Stimulated activated CD8-positive, alpha-beta memory T cell treated with anti-CD3 and anti-CD28 coated beads, Interleukin-12 subunit alpha, Interleukin-12 subunit beta, amount 100 ng/mL, for 24 hours (primary cell): ENCODE data around the gene MIS18BP1.
"Not testable (repeated sequence)": the region's sequence is repeated elsewhere in the genome, so short reads cannot be mapped to it uniquely, and the experiment has no call there.

ENCODE experiments used
- DNase-seq: peaks from one replicate; pipeline ENCODE4 v3.0.0-alpha.2; 2020; ENCODE audit errors: extremely low read depth

MIS18BP1 gene

DNA sequence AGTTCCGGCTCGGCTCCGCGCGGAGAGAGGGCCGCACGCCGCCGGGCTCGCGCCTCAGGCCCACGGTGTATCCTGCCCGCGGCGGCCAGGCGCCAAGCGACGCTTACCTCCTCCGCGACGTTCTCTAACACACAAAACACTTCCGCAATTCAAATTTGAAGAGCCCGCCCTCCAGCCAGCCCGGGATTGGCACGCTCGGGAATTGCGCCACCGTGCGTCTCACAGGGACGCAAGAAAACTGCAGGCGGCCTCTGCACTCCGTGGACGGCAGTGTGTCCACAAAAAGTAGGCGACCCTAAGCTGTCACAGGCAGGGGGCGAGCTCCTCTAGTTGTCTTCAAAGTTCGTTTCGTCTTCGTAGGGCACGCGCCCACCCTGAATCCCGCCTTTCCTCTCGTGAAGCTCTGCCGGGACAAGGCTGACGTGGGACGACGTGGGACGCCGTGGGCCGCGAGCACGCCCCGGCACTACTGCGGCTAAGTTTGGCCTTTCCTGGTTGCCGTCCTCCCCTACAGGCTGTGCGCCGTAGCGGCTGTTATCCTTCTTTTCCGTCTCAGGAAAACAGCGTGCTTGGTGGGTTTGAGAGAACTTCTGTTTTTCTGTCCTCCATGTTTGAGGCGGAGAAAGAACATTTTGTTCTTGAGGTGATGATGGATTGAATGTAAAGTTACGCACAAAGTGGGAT, at the start of gene MIS18BP1:
Gene MIS18BP1 (minus strand): TSS at position 133 of the 684 bp plus-strand sequence. CDS start 5,916 bp downstream, outside the sequence.
- peak; percentile 85 for DNase-seq

DNA sequence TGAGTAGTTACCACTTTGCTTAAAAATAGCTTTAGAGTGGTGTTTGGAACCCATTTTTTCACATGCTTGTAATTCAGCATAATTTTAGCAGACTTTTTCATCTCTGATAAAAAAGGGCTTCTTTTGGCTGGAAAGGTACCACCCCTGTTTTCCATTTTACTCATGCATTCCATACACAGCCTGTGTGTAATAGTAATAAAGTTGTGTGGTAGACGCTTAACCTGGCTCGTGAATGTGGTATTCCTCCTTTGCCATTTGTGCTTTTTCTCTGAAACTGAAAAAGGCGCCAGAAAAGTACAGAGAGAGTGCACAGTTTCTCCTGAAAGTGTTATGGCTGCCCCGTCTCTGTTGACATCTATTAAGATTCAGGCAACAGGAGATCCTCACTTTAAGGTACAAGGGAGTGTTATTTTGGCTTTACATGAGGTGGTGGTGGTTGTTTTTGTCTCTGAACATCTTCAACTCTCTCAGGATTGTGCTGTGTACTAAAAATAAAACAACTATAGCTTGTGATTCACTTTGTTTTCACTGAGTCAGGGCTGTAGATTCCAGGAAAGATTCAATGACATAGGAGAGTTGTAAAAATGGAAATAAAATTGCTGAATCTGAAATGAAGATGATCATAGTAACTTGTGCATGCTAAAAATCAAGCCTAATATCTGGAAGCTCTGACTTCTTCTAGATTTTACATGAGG, 45.6 kb upstream of the MIS18BP1 start:
- no peak for DNase-seq

DNA sequence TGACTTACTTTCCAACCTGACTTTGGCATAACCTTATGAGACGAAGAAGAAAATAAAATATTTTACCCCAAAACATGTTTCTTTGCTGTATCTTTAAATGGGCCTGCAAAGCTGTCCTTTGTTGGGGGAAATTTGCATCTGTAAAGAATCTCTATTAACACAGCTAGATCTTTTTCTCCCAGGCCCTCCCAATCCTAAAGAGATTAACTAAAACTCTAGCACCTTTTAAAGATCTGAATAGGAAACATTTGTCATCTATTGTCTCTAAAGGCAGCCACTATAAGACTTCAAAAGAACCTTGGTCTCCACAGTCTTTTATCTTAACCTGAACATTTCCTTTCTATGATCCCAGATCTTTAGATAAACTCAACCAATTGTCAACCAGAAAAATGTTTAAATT, 41.8 kb upstream of the MIS18BP1 start:
- not testable (repeated sequence) for DNase-seq

DNA sequence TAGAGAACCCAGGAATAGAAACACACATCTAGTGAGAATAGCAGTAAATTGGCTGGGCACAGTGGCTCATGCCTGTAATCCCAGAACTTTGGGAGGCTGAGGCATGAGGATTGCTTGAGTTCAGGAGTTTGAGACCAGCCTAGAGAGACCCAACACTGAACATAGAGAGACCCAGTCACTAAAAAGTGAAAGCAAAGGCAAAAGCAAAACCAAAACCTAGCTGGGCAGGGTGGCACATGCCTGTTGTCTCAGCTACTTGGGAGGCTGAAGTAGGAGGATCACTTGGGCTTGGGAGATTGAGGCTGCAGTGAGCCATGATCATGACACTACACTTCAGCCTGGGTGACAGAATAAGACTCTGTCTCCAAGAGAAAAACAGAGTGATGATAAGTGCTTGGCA, 37.5 kb upstream of the MIS18BP1 start:
- no peak for DNase-seq

DNA sequence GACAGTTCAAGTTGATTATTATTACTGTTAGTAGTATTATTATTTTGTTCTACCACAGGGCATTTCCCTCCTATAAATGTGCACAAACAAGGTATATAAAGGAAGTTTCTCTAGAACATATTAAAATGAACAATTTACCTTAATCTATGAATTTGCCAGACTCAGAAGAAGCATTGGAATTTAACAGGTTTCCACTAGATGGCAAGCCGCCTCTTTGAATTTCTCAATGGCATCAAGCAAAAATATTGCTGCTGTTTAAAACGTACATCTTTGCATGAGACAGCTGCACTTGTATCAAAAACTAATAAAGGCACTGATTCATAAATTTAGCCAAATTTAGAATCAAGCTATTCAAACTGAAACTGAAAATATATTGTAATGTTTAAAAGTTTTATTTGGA, 34.6 kb upstream of the MIS18BP1 start:
- no peak for DNase-seq

DNA sequence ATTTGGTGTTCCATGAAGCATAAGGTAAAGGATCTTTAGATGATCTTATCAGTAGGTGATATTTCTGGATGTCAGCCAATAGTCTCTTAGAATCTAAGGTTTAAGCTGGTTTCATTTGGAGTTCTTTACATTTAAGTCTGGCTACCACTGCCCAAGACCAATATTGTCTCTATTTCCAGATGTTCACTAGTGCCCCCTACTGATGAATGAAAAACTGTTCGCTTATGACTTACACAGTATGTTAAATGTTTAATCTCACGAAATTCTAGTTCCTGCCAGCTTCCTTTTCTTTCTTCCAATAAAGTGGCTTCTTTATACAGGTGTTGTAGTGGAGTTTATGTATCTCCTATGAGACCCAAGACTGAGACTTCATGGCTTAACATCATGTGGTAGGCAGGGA, 31.8 kb upstream of the MIS18BP1 start:
- no peak for DNase-seq

DNA sequence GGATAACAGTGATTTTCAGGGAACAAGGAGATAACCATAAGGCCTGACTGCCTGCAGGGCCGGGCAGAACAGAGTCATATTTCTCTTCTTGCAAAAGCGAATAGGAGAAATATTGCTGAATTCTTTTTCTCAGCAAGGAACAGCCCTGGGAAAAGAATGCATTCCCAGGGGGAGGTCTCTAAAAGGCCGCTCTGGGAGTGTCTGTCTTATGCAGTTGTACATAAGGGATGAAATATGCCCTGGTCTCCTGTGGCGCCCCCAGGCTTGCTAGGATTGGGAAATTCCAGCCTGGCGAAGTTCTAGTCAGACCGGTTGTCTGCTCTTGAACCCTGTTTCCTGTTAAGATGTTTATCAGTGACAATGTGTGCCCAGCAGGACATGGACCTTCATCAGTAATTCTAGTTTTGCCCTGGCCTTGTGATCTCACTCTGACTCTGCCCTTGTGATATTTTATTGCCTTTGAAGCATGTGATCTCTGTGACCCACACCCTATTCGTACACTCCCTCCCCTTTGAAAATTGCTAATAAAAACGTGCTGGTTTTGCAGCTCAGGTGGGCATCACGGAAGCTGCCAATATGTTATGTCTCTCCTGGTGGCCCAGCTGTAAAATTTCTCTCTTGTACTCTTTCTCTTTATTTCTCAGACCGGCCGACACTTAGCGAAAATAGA, 28.9 kb upstream of the MIS18BP1 start:
- not testable (repeated sequence) for DNase-seq

DNA sequence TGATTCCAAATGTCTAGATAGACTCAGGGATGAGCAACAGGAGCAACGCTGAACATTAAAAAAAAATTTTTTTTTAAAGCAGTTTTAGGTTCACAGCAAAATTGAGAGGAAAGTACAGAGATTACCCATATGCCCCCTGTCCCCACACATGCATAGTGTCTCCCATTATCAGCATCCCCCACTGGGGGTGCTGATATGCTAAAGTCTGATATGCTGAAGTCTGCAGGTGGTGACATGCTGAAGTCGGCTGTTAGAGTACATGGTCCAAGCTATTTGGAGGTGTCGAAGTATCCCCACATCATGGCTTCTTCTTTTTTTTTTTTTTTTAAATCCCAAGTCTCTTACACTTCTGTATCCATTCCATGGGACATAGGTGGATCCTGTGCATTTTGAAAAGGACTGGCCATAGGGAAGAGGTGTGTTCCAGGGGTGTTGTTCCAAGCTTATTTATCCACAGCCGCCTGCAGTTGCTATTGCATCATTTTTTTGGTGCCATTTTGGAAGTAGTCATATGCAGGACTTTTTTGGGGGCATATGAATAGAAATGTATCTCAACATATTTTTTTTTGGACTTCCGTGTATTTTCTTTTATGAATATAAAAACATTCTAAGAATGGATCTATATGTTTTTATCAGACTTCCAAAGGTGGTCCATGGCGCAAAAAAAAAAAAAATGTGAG, 19.0 kb upstream of the MIS18BP1 start:
- no peak for DNase-seq

DNA sequence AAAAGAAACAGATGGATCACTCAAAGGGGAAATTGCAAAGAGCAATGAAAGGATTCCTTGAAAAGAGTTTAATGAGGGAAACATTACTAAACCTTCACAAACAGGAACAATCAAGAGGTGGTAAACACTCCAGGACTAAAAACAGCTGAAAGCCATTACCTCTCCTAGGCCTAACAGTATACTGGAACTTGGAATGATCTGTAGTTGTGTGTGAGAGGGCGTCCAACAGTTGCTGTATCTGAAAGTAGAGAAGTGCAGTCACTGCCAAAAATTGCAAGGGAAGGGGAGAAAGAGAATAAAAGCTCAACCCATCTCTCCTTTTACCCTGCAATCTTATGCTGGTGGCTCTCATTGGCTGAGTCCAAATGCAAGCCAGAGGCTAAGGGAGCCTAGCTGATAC, 17.0 kb upstream of the MIS18BP1 start:
- DNase-seq, result no peak

DNA sequence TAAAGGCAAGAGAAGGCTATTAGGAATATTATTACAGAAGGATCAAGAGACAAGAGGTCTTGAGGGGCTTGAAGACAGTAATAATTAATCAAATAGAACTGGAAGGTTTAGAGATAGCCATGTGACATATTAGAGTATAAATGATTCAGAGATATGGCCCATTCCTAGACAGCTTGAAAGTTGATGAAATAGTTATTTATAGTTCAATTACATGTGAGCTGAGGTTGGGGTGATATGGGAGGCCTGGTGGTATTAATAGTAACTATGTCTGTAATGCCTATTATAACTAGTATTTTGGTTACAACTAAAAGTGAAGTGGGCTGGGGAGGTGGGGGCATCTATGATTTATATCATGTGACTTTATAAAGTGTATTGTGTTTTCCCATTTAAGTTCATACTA, 14.1 kb upstream of the MIS18BP1 start:
- no peak for DNase-seq

DNA sequence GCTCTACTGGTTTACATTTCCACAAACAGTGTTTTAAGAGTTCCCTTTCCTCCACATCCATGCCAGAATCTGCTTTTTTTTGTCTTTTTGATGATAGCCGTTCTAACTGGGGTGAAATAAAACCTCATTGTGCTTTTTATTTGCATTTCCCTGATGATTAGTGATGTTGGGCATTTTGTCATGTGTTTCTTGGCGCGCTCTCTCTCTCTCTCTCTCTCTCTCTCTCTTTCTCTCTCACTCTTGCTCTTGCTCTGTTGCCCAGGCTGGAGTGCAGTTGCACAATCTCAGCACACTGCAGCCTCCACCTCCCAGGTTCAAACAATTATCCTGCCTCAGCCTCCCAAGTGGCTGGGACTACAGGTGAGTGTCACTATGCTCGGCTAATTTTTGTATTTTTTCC, 9.6 kb upstream of the MIS18BP1 start:
- DNase-seq, result no peak

DNA sequence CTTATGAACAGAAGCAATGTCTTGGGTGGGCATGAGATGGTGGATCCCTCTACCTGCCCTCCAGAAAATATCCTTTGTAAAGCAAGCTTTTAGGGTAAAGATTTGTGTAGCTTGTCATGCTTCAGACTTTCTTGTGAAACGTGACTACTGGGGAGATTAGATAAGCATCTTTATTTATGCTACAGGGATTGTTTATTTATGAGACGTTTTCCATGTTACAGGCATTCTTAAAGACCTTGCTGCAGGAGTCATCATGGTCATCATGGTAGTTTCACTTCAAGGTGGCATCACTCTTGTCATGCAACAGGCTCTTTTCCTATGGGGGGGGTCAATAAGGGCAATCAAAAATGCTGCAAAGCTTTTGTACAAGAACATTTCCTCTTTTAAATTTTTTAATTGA, 8.2 kb upstream of the MIS18BP1 start:
- no peak for DNase-seq

DNA sequence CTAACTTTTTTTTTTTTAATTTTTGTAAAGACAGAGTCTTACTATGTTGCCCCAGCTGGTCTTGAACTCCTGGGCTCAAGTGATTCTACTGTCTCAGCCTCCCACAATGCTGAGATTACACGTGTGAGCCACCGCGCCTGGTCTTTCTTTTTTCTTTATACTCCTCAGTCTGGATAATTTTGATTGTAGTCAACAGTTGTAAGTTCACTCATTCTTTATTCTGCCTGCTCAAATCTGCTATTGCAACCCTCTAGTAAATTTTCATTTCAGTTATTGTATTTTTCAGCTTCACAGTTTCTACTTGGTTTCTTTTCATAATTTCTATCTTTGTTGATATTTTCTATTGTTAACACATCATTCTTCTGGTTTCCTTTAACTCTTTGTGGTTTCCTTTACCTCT, 5.8 kb upstream of the MIS18BP1 start:
- DNase-seq, result no peak

DNA sequence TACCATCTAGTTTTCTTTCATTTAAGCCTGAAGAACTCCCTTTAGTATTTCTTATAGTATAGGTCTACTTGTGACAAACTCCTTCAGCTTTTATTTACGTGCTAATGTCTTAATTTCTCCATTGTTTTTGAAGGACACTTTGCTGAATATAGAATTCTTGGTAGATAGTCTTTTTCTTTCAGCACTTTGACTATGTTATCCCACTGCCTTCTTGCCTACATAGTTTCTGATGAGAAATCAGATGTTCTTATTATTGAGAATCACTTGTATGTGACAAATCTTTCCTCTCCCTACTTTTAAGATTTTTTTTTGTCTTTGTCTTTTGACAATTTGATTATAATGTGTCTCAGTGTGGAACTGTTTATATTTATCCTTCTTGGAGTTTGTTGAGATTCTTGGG, 5.1 kb upstream of the MIS18BP1 start:
- no peak for DNase-seq

DNA sequence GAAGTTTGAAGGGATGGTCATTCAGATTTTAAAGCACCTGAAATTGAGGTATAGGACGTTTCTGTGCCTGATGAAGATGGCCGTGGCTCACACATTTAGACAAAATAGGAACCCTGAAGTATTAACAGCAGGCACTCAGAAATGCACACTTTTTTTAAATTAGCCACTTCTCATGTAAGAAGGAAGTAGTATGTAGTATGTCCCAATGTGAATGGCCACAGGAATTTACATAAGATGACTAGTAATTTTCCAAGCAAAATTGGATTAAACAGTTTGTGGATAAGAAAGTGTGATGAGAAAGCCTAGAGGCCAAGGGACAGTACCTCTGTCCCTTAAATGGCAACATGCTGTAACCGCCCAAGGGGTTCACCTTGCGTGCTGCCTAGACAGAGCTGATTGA, 1.8 kb upstream of the MIS18BP1 start:
- DNase-seq, result no peak

DNA sequence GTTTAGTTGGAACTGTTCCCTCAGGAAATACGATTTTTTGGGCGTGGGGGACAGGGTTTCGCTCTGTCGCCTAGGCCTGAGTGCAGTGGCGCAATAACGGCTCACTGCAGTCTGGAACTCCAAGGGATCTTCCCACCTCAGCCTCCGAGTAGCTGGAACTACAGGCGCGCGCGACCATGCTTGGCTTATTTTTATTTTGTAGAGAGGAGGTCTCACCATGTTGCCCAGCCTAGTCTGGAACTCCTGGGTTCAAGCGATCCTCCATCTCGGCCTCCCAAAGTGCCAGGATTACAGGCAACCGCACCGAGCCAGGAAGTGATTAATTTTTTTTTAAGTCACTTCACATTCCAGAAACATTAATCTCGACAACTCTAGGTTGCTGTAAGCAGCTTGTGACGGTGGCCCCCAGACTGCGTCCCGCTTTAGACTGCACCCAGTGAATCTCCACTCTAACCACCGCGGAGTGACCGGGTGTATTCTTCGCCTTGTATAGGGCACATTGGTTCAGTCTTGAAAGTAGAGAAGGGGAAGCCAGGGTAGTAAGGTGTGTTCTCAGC, 830 bp upstream of the MIS18BP1 start:
- no peak for DNase-seq

DNA sequence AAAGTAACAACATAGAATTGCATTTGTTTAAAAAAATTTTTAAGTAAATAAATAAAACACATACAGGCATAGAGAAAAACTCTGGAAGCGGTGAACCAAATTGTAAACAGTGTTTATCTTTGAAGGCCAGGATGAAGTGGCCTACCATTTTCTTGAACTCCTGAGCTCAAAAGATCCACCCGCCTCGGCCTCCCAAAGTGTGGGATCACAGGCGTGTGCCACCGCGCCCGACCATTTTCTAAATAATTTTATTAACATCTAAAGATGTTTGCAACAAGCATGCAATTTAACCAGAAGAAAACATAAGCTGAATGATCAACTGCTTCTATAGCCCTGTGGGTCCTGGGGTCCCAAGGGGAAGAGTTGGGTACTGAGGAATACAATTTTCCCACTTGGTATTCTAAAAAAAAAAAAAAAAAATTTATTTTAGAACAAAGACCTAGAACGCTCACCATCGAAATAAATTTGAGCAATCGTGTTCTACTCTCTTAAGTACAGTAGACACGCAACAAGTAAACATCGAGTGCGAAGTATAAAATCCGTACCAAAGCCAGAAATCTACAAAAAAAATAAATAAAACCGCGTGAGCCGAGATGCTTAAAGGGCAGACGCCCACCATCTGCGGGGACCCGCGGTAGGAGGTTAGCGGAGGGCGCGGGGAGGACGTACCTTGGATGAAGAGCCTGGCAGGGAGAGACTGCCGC, 484 bp downstream of the MIS18BP1 start:
- DNase-seq, result no peak

DNA sequence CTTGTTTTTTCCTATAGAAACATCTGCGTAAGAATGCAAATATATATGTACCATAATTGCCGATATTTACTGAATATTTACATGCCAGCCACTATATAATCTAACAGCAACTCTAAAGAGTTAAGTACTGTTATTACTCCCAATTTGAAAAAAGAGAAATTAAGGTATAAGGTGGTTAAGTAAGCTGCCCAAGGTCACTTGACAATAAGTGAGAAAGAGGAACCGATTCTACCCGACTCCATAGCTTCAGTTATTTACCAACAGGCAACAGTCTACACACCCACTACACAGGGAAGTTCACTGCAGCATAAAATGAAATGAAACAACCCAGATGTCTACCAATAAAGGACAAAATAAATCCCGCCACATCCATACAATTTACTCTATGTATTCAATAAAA, 1.1 kb downstream of the MIS18BP1 start:
- DNase-seq, result no peak

DNA sequence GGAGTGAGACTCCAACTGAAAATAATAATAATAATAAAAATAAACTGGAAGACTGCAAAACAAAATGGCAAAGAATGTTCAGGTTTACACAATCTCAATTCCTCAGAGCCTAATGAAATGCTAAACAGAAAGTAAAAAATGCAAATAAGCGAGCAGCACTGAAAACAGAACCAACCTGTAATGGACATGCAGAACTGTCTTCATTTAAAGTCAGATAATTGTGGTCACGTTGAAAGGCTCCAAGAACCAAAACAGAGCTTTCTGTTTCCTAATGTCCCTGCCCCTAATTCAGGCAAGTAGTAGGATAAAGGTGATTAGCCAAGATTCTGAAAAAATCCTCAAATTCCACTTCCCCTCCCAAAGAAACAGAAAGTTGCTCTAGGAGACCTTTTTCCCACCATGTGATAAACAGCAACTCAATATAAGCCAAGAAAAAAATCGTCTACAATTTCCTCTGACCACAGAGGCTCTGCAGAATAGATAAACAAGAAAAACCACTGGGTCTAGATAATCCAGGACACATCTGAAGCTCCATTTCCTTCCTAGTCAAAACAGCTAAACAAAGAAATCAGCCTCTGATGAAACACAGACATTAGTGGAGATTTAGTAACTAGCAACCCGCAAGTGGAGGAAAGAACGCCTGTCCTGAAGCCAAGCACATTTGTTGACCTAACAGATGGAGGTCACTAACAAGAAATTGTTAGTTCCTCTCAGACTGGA, 3.0 kb downstream of the MIS18BP1 start:
- no peak for DNase-seq

DNA sequence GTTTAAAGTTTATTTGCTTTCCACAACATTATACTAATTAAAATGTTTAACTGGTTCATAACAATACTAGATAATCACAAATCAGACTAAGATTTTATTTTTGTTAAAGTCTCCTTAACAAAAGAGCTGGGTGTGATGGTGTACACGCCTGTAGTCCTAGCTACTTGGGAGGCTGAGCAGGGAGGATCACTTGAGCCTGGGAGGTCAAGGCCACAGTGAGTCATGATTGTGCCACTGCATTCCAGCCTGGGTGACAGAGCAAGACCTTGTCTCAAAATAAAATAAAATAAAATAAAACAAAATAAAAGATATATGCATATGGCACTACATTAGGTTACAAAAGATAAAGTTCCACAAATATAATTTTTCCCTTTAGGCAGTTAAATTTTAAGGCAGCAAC, 5.6 kb downstream of the MIS18BP1 start:
- DNase-seq, result no peak

DNA sequence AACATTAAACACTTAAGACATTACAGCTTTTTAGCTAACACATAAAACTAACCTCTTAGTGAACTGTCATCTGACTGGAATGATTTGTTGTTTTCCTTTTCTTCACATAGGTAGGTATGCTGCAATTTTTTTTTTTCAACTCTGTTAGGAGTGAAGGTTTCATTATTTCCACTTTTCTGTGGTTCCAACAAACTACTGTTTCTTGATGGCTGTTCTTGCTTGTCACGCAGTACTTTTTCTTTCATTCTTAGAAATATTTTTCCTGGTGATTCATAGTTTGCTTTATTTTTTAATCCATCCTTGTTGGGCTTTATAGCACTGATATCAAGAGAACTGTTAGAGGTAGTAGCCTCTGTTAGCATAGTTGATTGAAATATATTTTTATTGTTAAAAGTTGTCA, 6.3 kb downstream of the MIS18BP1 start:
- DNase-seq, result no peak
